Fibroblast of pulmonary artery (primary cell): ENCODE measurements around the gene SUCNR1.

Source experiments
- DNase-seq: peaks from one replicate; pipeline ENCODE4 v3.0.0-alpha.2; 2010; ENCODE audit warnings: low read depth
- H3K4me3 ChIP-seq: replicated peaks from 2 replicates; pipeline ENCODE4 v1.5.1; 2011; ENCODE audit warnings: low read depth, mild to moderate bottlenecking, control low read depth, low read length, moderate library complexity
- CTCF ChIP-seq: IDR thresholded peaks from 2 replicates; pipeline ENCODE4 v1.5.1; 2011; ENCODE audit warnings: mild to moderate bottlenecking, control low read depth, low read length, inconsistent platforms; ENCODE audit errors: missing control alignments

Gene SUCNR1

DNA sequence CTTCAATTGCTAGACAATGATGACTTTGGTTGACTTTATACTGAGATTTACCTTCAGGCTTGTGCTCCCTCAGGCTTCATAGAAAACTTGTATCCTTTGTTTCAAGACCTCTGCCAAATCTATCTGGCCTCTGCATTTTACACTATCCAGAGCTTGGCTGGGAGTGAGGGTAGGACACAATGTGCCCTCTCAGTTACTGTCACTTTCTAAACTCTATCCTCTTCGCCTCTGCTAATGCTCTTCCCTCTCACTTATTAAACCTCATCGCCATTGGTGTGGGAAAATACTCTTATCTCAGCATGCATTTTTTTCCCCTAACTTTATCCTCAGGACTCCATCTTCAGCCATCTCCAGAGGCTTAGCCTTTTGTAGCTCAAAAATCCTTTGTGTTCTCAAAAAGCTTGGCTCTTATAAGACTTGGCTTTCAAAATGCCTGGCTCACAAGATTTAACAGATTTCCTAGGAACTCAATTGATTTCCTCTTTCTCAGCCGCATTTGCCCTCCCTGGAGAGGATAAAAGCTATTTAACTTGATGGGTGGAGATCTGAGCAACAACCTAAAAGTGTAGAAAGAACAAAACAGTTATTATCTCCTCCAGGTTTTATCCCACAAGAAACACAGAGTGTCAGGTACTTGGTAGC lies 28.3 kb downstream of the SUCNR1 start:
- no peak overlapping the region for H3K4me3 ChIP-seq
- DNase-seq: no peak

DNA sequence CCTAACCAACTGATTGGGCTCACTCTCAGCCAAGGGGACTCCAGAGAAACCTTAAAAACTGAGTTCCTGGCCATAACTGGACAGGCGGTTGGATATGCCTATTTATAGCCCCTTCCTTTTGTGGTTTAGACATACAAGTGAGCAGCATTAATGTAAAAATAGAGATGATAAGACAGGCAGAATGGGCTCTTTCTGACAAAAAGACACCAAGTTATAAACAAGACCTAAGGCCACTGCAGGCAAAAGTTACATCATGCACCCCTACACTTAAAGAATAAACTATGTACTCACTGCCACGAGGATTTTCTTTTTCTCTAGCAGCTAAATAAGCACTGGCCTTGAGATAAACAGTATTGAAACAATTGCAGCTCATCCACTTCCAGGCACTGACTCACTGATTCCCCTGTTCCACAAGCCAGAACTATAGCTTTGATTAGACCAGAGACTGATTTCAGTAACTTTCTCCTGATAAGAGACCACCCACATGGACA lies 30.1 kb downstream of the SUCNR1 start:
- peak; percentile 91 for DNase-seq
- no peak for TF ChIP-seq CTCF

More for the DNA sequence above, 28.3 kb downstream of the SUCNR1 start:
- TF ChIP-seq CTCF: no peak

GRCh38 chr3:151905647-151906046 lies 32.2 kb downstream of the SUCNR1 start:
- no peak for TF ChIP-seq CTCF
- H3K4me3 ChIP-seq: no peak overlapping the region
- DNase-seq: no peak

More for the DNA sequence above, 30.1 kb downstream of the SUCNR1 start:
- H3K4me3 ChIP-seq: no peak overlapping the region

DNA sequence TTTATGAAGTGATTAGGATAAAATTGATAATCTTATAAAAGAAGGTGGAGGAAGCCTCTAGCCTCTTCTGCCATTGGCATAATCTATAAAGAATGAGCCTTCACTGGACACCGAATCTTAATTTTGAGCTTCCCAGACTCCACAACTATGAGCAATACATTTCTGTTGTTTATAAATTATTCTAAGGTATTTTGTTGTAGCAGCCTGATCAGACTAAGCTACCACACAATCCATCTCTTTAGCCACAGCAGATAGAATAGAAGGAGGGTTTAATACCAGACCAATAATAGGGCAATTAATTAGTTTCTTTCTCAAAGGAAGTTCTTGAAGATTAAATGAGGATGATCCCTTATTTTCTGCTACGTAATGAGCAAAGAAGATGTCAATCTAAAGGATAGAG lies 33.3 kb downstream of the SUCNR1 start:
- TF ChIP-seq CTCF: no peak
- no peak overlapping the region for H3K4me3 ChIP-seq
- no peak for DNase-seq

DNA sequence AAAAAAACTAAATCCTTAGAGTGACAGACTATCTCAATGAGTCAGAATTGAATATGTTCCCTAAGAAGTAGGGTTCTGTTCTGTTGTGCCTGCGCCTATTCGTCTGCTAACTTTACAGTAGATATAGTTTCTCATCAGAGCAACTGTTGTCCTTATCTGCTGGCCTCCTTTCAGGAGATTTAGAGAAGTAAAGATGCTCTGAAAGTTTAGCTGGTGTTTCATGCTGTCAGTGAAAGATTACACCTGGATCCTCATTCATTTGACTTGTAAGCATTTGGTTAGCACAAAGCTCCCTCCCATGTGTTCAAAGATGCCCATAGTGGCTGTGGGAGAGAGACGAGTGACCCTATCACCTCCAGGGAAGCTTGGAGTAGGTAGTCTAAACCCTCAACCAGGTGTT lies 35.0 kb downstream of the SUCNR1 start:
- TF ChIP-seq CTCF: no peak
- DNase-seq: no peak
- no peak overlapping the region for H3K4me3 ChIP-seq

GRCh38 chr3:151909681-151910405 lies 36.4 kb downstream of the SUCNR1 start:
- no peak overlapping the region for H3K4me3 ChIP-seq
- TF ChIP-seq CTCF: no peak
- DNase-seq: no peak
